Neural progenitor cell (in vitro differentiated cells): ENCODE data around the gene ORAI2. TPM values are rescaled to one million over a fixed set of nuclear protein-coding genes. Genes with fewer than 3 reads are reported as not detected.

Experiments used
- DNase-seq: peaks from one replicate; pipeline ENCODE4 v3.0.0-alpha.2; 2016; ENCODE audit warnings: low spot score
- H2AFZ ChIP-seq: fragments of 200-600 bp; sonication (generic); replicated peaks from 2 replicates; pipeline ENCODE4 v1.6.1; 2016; ENCODE audit warnings: antibody characterized with exemption
- H3F3A ChIP-seq: fragments of 200-600 bp; sonication (generic); 2 replicates; pipeline ENCODE4 v1.6.1; 2016; ENCODE audit warnings: antibody characterized with exemption, low read depth
- H3K27ac ChIP-seq: fragments of 200-600 bp; sonication (generic); 2 replicates; pipeline ENCODE4 v1.5.1; 2016; ENCODE audit warnings: mild to moderate bottlenecking
- H3K27me3 ChIP-seq: fragments of 200-600 bp; sonication (generic); 2 replicates; pipeline ENCODE4 v1.6.1; 2016; ENCODE audit warnings: mild to moderate bottlenecking, moderate library complexity
- H3K36me3 ChIP-seq: fragments of 200-600 bp; sonication (generic); 2 replicates; pipeline ENCODE4 v1.5.1; 2016
- H3K4me1 ChIP-seq: fragments of 200-600 bp; sonication (generic); 2 replicates; pipeline ENCODE4 v1.6.1; 2016; ENCODE audit warnings: mixed run types
- H3K4me2 ChIP-seq: fragments of 200-600 bp; sonication (generic); 2 replicates; pipeline ENCODE4 v1.6.1; 2016
- H3K4me3 ChIP-seq: fragments of 200-600 bp; sonication (generic); 2 replicates; pipeline ENCODE4 v1.5.1; 2016
- H3K79me2 ChIP-seq: fragments of 200-600 bp; sonication (generic); 2 replicates; pipeline ENCODE4 v1.6.1; 2016; ENCODE audit warnings: low read depth
- H3K9ac ChIP-seq: fragments of 200-600 bp; sonication (generic); 2 replicates; pipeline ENCODE4 v1.6.1; 2016
- H3K9me3 ChIP-seq: fragments of 200-600 bp; sonication (generic); 2 replicates; pipeline ENCODE4 v1.5.1; 2016; ENCODE audit warnings: low read depth
- H4K20me1 ChIP-seq: fragments of 200-600 bp; sonication (generic); 2 replicates; pipeline ENCODE4 v1.6.1; 2016; ENCODE audit warnings: low read depth
- H3K27ac Mint-ChIP-seq: 3 replicates; pipeline ENCODE4 v1.8.0; 2021; ENCODE audit warnings: mixed read lengths
- H3K27me3 Mint-ChIP-seq: 2 replicates; pipeline ENCODE4 v1.8.0; 2022; ENCODE audit warnings: low read depth, mild to moderate bottlenecking, inconsistent platforms, moderate library complexity, mixed read lengths; ENCODE audit not compliant: insufficient read depth
- H3K36me3 Mint-ChIP-seq: 3 replicates; pipeline ENCODE4 v1.8.0; 2021; ENCODE audit warnings: mixed read lengths
- H3K4me1 Mint-ChIP-seq: 3 replicates; pipeline ENCODE4 v1.8.0; 2021; ENCODE audit warnings: mixed read lengths
- H3K4me3 Mint-ChIP-seq: 3 replicates; pipeline ENCODE4 v1.8.0; 2021; ENCODE audit warnings: mild to moderate bottlenecking, moderate library complexity, mixed read lengths
- H3K9me3 Mint-ChIP-seq: 3 replicates; pipeline ENCODE4 v1.8.0; 2020; ENCODE audit warnings: mixed read lengths
- EZH2 ChIP-seq: fragments of 200-600 bp; sonication (generic); IDR thresholded peaks from 2 replicates; pipeline ENCODE4 v1.6.1; 2017; ENCODE audit warnings: antibody characterized with exemption, mild to moderate bottlenecking, moderate library complexity
- EZH2phosphoT487 ChIP-seq: fragments of 200-600 bp; sonication (generic); IDR thresholded peaks from 2 replicates; pipeline ENCODE4 v1.6.1; 2017; ENCODE audit warnings: antibody characterized with exemption
- total RNA-seq: library from RNA; depleted of rRNA; stranded (reverse); fragments of >200 nt; gene quantifications from 2 replicates; pipeline ENCODE4 v1.2.3, GENCODE V29; 2015; ENCODE audit warnings: low replicate concordance
- TF ChIP-seq, protein P1 (sequence below): fragments of 200-600 bp; sonication (generic); IDR thresholded peaks from 2 replicates; pipeline ENCODE4 v1.5.1; 2017; ENCODE audit warnings: antibody characterized with exemption, mild to moderate bottlenecking

ORAI2 gene
- total RNA-seq, 1 donor from 2014 or later = 15.7 TPM

DNA sequence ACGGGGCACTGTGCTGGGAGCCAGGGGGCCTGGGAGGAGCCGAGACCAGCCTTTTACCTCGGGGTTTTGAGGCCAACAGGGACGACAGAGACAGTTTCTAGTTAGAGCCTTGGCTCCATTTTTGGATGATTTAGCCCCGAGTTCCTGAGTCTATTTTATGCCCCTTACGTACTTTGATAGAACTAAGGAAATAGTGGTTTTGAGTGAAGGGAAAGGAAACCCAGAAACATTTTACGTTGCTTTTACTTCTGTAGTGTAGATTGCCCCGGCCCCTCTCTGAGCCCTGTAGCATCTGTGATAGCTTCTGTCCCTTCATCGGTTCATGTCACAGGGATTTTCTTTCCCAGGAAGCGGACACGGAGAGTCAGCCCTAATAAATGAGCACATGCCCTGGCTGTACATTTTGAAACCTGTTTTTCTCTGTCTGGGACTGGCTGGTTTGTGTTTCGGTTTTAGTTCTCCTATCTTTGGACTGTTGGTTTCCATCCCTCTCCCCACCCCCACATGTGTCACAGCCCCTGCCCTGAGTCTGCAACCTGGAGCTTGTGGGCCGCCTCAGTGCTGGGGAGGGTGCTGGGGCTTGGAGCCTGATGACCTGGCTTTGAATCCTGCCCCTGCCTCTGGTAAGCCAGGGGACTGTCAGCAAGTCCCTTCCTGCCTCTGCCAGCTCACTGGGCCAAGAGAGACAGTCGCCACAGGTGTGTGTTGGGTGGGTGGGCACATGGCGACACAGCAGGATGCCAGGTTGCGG is 6.9 kb upstream of the ORAI2 start:
- Mint-ChIP-seq H3K4me1 (peaks cover 16% of the 10 kb centered on the region), H3K27ac (no peak overlapping the region), H3K36me3 (peaks cover 18% of the 10 kb centered on the region), H3K4me3 (no peak overlapping the region), H3K9me3 (no peaks in the 10 kb centered on the region), H3K27me3 (peaks cover 7% of the 10 kb centered on the region)
- Histone ChIP-seq H4K20me1 (peaks cover 11% of the 10 kb centered on the region), H3K4me1 (no peaks in the 10 kb centered on the region), H3K9ac (no peak overlapping the region), H3K27me3 (no peaks in the 10 kb centered on the region), H3K4me2 (no peak overlapping the region), H3K4me3 (no peak overlapping the region), H3K79me2 (no peaks in the 10 kb centered on the region), H3K27ac (no peak overlapping the region), H3K36me3 (no peaks in the 10 kb centered on the region), H3F3A (peaks cover 2% of the 10 kb centered on the region), H3K9me3 (no peaks in the 10 kb centered on the region), H2AFZ (no peak overlapping the region)
- DNase-seq = no peak
- TF ChIP-seq, protein P1, sequence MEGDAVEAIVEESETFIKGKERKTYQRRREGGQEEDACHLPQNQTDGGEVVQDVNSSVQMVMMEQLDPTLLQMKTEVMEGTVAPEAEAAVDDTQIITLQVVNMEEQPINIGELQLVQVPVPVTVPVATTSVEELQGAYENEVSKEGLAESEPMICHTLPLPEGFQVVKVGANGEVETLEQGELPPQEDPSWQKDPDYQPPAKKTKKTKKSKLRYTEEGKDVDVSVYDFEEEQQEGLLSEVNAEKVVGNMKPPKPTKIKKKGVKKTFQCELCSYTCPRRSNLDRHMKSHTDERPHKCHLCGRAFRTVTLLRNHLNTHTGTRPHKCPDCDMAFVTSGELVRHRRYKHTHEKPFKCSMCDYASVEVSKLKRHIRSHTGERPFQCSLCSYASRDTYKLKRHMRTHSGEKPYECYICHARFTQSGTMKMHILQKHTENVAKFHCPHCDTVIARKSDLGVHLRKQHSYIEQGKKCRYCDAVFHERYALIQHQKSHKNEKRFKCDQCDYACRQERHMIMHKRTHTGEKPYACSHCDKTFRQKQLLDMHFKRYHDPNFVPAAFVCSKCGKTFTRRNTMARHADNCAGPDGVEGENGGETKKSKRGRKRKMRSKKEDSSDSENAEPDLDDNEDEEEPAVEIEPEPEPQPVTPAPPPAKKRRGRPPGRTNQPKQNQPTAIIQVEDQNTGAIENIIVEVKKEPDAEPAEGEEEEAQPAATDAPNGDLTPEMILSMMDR = no peak
- TF ChIP-seq EZH2 = no peak
- no peak for TF ChIP-seq EZH2phosphoT487

DNA sequence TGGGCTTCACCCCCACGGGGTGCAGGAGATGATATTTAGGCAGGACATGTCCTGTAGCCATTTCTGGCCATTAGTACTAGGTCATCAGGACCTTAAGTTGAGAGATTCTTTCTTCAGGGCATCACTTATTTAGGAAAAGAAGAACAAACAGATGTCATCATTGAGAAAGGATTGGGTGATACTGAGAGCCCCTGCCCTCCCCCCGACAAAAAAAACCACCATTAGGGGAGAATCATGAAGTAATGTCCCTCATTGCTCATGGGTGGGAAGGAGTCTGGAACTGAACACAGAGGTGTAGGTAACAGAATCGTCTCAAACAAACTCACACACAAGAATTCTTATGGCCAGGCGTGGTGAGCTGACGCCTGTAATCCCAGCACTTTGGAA is 6.4 kb upstream of the ORAI2 start:
- no peaks in the 10 kb centered on the region for H3K79me2 ChIP-seq
- H3K4me2 ChIP-seq = no peak overlapping the region
- no peaks in the 10 kb centered on the region for H3K4me1 ChIP-seq
- H3K36me3 Mint-ChIP-seq = peaks cover 14% of the 10 kb centered on the region
- peaks cover 11% of the 10 kb centered on the region for H4K20me1 ChIP-seq
- DNase-seq = no peak
- no peaks in the 10 kb centered on the region for H3K27me3 ChIP-seq
- H3K9me3 ChIP-seq = no peaks in the 10 kb centered on the region
- H3K4me1 Mint-ChIP-seq = peaks cover 21% of the 10 kb centered on the region
- H2AFZ ChIP-seq = no peak overlapping the region
- no peak overlapping the region for H3K27ac Mint-ChIP-seq
- H3F3A ChIP-seq = peaks cover 8% of the 10 kb centered on the region
- TF ChIP-seq, protein P1 = no peak
- TF ChIP-seq EZH2phosphoT487 (no peak), EZH2 (no peak)
- H3K27me3 Mint-ChIP-seq = peaks cover 7% of the 10 kb centered on the region
- no peaks in the 10 kb centered on the region for H3K36me3 ChIP-seq
- H3K27ac ChIP-seq = no peak overlapping the region
- H3K9ac ChIP-seq = no peak overlapping the region
- no peaks in the 10 kb centered on the region for H3K9me3 Mint-ChIP-seq
- no peak overlapping the region for H3K4me3 ChIP-seq
- H3K4me3 Mint-ChIP-seq = no peak overlapping the region

DNA sequence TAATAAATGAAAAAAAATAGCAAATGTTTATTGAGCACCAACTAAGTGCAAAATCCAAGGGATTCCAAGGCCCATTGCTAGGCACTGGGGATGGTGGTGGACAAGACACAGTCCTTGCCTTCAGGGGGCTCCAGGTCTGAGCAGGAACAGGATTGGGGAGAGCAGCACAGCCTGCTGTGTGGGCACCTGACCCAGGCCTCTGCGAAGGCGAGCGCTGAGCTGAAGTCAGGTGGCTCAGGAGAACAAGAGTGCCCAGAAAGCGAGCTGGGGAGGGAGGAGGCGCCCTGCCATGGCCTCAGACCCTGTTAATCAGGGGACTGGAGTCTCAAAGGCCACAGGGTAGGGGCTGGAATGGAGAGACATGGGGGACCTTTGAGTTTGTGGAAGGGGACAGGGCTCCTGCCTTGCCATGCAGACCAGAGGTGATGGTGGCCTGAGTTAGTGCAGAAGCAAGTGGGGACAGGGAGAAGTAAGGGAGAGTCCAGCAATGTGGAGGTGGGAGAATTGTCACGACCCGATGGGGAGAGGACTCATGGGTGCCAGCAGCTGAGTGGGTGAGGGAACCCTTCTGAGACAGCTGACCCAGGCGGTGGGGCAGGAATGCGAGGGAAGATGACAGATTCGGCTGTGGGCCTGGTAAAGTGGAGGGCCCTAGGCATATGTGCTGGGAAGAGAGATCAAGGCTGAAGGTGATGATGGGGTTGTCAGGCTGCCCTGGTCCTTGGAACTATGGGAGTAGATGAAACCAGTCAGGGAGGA is 4.1 kb upstream of the ORAI2 start:
- Histone ChIP-seq H3K9ac (no peak overlapping the region), H3K27me3 (no peaks in the 10 kb centered on the region), H2AFZ (no peak overlapping the region), H3K4me2 (no peak overlapping the region), H4K20me1 (peaks cover under 1% of the 10 kb centered on the region), H3K4me1 (peaks cover 4% of the 10 kb centered on the region), H3K4me3 (no peak overlapping the region), H3F3A (peaks cover 19% of the 10 kb centered on the region), H3K9me3 (no peaks in the 10 kb centered on the region), H3K27ac (no peak overlapping the region), H3K36me3 (no peaks in the 10 kb centered on the region), H3K79me2 (peaks cover 4% of the 10 kb centered on the region)
- TF ChIP-seq EZH2phosphoT487 = no peak
- TF ChIP-seq, protein P1 = no peak
- TF ChIP-seq EZH2 = no peak
- DNase-seq = no peak
- Mint-ChIP-seq H3K9me3 (no peaks in the 10 kb centered on the region), H3K27me3 (peaks cover 6% of the 10 kb centered on the region), H3K27ac (no peak overlapping the region), H3K36me3 (peaks cover 12% of the 10 kb centered on the region), H3K4me1 (peaks cover 22% of the 10 kb centered on the region), H3K4me3 (no peak overlapping the region)
